Measurements from ENCODE around the gene EP400. TPM values are rescaled to one million over a fixed set of nuclear protein-coding genes. Genes with fewer than 3 reads are reported as not detected.

The EP400 gene
- total and polyA plus RNA-seq, 2 of the 4 experiments (the other 2 are of a cell fraction) = 4.3 to 11.4 TPM

DNA sequence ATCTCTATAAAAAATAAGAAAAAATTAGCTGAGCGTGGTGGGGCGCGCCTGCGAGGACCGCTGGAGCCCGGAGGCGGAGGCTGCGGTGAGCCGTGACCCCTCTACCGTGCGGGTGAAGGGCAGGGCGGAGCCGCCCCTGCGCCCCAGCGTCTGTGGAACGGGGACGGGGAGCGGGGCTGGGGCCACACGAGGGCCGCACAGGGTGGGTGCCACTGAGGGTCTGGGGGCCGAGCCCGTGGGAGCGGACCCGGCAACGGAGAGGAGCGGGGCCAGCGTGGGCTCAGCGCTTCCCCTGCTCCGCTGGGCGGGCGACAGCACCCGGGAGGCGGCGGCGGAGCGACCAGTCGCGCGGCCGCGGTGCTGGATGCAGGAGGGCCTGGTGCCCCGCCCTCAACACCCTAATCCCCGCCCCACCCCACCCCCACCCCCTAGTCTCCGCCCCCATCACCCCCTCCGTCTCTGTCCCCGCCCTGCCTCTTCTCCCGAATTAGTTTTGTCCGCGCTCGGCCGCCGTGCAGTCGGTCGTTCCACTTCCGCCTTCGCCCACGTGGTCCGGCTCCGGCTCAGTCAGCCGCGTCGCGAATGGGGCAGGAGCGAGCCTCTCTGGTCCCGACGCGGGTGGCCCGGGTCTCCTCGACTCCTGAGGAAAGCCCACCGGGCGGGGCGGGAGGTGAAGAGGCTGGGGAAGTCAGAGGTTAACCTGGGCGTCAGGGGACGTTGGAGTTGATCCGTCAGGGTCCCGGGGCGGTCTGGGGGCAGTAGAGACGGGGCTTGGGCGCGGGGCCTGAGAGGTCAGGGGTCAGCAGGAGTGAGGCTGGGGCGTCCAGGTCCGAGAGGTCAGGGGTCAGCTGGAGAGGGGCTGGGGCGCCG lies 20.8 kb upstream of the EP400 start, which contains the start of gene PUS1:
Gene PUS1, plus strand, starts transcription at position 566 of the 870 bp plus-strand sequence. CDS start 447 bp downstream, outside the sequence.
- H2AK9ac ChIP-seq (replicated peaks; ENCODE audit: low read depth, low read length, poor library complexity) = peak within 1 kb of the TSS; percentile 83
- peak within 1 kb of the TSS; percentile 82 for H3K4ac ChIP-seq (ENCODE audit: low read depth, low read length)
- H2BK120ac ChIP-seq (ENCODE audit: low read depth, low read length) = no peak within 1 kb of the TSS
- no peaks in the 10 kb centered on the region for H3K27me3 ChIP-seq (ENCODE audit: control insufficient read depth, insufficient read depth, low read length)
- peak within 1 kb of the TSS; percentile 17 for H4K5ac ChIP-seq (ENCODE audit: low read depth, low read length)
- peaks cover 12 to 34% of the 10 kb centered on the region in 2 experiments for H3K79me1 ChIP-seq (ENCODE audit: low read depth in 1 of 2, low read length in 2 of 2)
- no TSS peak for BruUV-seq (replicated peaks)
- dilution Hi-C loops (cut with HindIII; ENCODE audit: low sequenced_read_pairs, unreplicated experiment) = no loop called here
- peak within 1 kb of the TSS; percentile 58 to 78; a peak in 2 of 4 replicates for H4K8ac ChIP-seq (ENCODE audit: low read depth in 2 of 2, low read length in 2 of 2)
- intact Hi-C loops (cut with micrococcal nuclease) = loop anchor here (2.0 kb wide), 1 partner anchor 32 kb away; no protein-coding TSS in a partner anchor
- DNase-seq (peak; percentile 91), ATAC-seq (ENCODE audit: low read depth) (peak; percentile 96)
- H2BK20ac ChIP-seq (ENCODE audit: low read depth, low read length) = no peak within 1 kb of the TSS
- POLR2A ChIA-PET (ENCODE audit: unreplicated experiment) = no interaction called here
- H3K23ac ChIP-seq (ENCODE audit: low read depth, low read length) = peak within 1 kb of the TSS; percentile 79; the same call in 1 of the 2 replicates
- H2AK5ac ChIP-seq (ENCODE audit: low read depth, low read length) = peak within 1 kb of the TSS; percentile 78
- H3K14ac ChIP-seq (replicated peaks; ENCODE audit: low read depth, low read length) = peak within 1 kb of the TSS; percentile 83; the same call in 1 of the 2 replicates
- peak within 1 kb of the TSS; percentile 43; the same call in 1 of the 2 replicates for H3K18ac ChIP-seq (ENCODE audit: low read depth, low read length)
- in situ Hi-C loops (cut with MboI; ENCODE audit: low sequenced_read_pairs) = no loop called here
- no peaks in the 10 kb centered on the region for H3K9me3 ChIP-seq (ENCODE audit: control insufficient read depth, insufficient read depth, low read length)
- WGBS, 2 experiments (ENCODE audit: extremely low coverage in 2 of 2, insufficient read length in 1 of 2) = 1% methylated on average over 26 of the region's 84 CpGs; no CpG with 5 or more reads in 1 of the 2 experiments
- H3K36me3 ChIP-seq (ENCODE audit: control insufficient read depth, insufficient read depth, low read length) = peaks cover 19% of the 10 kb centered on the region
- H3K56ac ChIP-seq (ENCODE audit: extremely low read depth, insufficient read depth, low read length) = no peak within 1 kb of the TSS; the same call in 1 of the 2 replicates
- peak within 1 kb of the TSS; percentile 91 for H3K4me2 ChIP-seq (ENCODE audit: low read depth, low read length)
- peak within 1 kb of the TSS; percentile 87 for H2BK5ac ChIP-seq (ENCODE audit: low read depth, low read length, poor library complexity, severe bottlenecking)
- peak within 1 kb of the TSS; percentile 83 for H3K9ac ChIP-seq (ENCODE audit: low read depth, low read length)
- peak within 1 kb of the TSS; percentile 97 for H3K4me3 ChIP-seq (ENCODE audit: insufficient read depth, low read depth, low read length)
- peaks cover 2% of the 10 kb centered on the region for H3K4me1 ChIP-seq (ENCODE audit: control insufficient read depth, insufficient read depth, low read length)
- CTCF ChIA-PET = no interaction called here
- peak within 1 kb of the TSS; percentile 83 for H3K27ac ChIP-seq (ENCODE audit: insufficient read depth, low read length)
- no peak within 1 kb of the TSS for H2BK15ac ChIP-seq (ENCODE audit: low read depth, low read length)
- peaks cover 9% of the 10 kb centered on the region; the same call in 1 of the 2 replicates for H4K20me1 ChIP-seq (ENCODE audit: insufficient read depth, low read length)
- peak within 1 kb of the TSS; percentile 97 for H2AFZ ChIP-seq (replicated peaks; ENCODE audit: low read length, poor library complexity)
- H3K9me1 ChIP-seq (ENCODE audit: insufficient read depth, low read length) = peaks cover 15% of the 10 kb centered on the region
- H4K91ac ChIP-seq (ENCODE audit: insufficient read depth, low read depth, low read length) = no peak within 1 kb of the TSS
- TF ChIP-seq FOS (IDR thresholded peaks at IDR 0.05; ENCODE audit: low read depth, low read length) (no peak), RFX5 (IDR thresholded peaks at IDR 0.05; ENCODE audit: low read depth, low read length) (no peak), CEBPB (IDR thresholded peaks at IDR 0.05; ENCODE audit: low read depth, low read length) (no peak), SMC3 (IDR thresholded peaks at IDR 0.05; ENCODE audit: low read depth, low read length) (no peak), CHD1 (IDR thresholded peaks at IDR 0.05; ENCODE audit: low read depth, low read length) (no peak), MAFK (IDR thresholded peaks at IDR 0.05; ENCODE audit: low read depth, low read length) (no peak), POLR2A (IDR thresholded peaks at IDR 0.05; ENCODE audit: low read depth, low read length) (peak; percentile 85), MXI1 (IDR thresholded peaks at IDR 0.05; ENCODE audit: borderline replicate concordance, low read depth, low read length) (peak; percentile 99), RAD21 (IDR thresholded peaks at IDR 0.05; ENCODE audit: low read length) (no peak), BHLHE40 (IDR thresholded peaks at IDR 0.05; ENCODE audit: low read depth, low read length) (no peak), NFE2L2 (IDR thresholded peaks at IDR 0.05; ENCODE audit: low read depth, low read length) (no peak)
- TF ChIP-seq, protein P1, sequence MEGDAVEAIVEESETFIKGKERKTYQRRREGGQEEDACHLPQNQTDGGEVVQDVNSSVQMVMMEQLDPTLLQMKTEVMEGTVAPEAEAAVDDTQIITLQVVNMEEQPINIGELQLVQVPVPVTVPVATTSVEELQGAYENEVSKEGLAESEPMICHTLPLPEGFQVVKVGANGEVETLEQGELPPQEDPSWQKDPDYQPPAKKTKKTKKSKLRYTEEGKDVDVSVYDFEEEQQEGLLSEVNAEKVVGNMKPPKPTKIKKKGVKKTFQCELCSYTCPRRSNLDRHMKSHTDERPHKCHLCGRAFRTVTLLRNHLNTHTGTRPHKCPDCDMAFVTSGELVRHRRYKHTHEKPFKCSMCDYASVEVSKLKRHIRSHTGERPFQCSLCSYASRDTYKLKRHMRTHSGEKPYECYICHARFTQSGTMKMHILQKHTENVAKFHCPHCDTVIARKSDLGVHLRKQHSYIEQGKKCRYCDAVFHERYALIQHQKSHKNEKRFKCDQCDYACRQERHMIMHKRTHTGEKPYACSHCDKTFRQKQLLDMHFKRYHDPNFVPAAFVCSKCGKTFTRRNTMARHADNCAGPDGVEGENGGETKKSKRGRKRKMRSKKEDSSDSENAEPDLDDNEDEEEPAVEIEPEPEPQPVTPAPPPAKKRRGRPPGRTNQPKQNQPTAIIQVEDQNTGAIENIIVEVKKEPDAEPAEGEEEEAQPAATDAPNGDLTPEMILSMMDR (conservative IDR thresholded peaks at IDR 0.05; ENCODE audit: low read depth, low read length) = no peak
- TF ChIP-seq, protein P2, sequence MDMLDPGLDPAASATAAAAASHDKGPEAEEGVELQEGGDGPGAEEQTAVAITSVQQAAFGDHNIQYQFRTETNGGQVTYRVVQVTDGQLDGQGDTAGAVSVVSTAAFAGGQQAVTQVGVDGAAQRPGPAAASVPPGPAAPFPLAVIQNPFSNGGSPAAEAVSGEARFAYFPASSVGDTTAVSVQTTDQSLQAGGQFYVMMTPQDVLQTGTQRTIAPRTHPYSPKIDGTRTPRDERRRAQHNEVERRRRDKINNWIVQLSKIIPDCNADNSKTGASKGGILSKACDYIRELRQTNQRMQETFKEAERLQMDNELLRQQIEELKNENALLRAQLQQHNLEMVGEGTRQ (IDR thresholded peaks at IDR 0.05; ENCODE audit: low read depth, low read length) = peak; percentile 94
- TF ChIP-seq, protein P3, sequence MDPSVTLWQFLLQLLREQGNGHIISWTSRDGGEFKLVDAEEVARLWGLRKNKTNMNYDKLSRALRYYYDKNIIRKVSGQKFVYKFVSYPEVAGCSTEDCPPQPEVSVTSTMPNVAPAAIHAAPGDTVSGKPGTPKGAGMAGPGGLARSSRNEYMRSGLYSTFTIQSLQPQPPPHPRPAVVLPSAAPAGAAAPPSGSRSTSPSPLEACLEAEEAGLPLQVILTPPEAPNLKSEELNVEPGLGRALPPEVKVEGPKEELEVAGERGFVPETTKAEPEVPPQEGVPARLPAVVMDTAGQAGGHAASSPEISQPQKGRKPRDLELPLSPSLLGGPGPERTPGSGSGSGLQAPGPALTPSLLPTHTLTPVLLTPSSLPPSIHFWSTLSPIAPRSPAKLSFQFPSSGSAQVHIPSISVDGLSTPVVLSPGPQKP (IDR thresholded peaks at IDR 0.05; ENCODE audit: borderline replicate concordance, low read depth, low read length) = no peak
